Mesothelial cell of epicardium (in vitro differentiated cells): ENCODE results near the gene MRPL37. TPM values are rescaled to one million over a fixed set of nuclear protein-coding genes. Genes with fewer than 3 reads are reported as not detected.

Experiments used
- DNase-seq, 2 experiments: peaks; one replicate each; pipeline ENCODE4 v3.0.0; 2021; ENCODE audit warnings: low spot score in 2 of 2; ENCODE audit not compliant: unreplicated experiment in 2 of 2
- H3K27ac Mint-ChIP-seq: 2 replicates; pipeline ENCODE4 v1.8.0; 2021; ENCODE audit warnings: mixed read lengths
- H3K27me3 Mint-ChIP-seq: 2 replicates; pipeline ENCODE4 v1.8.0; 2021; ENCODE audit warnings: low read depth, mixed read lengths
- H3K36me3 Mint-ChIP-seq: 2 replicates; pipeline ENCODE4 v1.8.0; 2021; ENCODE audit warnings: mixed read lengths
- H3K4me1 Mint-ChIP-seq: 2 replicates; pipeline ENCODE4 v1.8.0; 2021; ENCODE audit warnings: mixed read lengths
- H3K4me3 Mint-ChIP-seq: 2 replicates; pipeline ENCODE4 v1.8.0; 2021; ENCODE audit warnings: mild to moderate bottlenecking, moderate library complexity, mixed read lengths
- H3K9me3 Mint-ChIP-seq: 2 replicates; pipeline ENCODE4 v1.8.0; 2021; ENCODE audit warnings: mixed read lengths
- total RNA-seq: library from RNA; stranded (reverse); gene quantifications from 3 replicates; pipeline ENCODE4 v1.2.1, GENCODE V29; 2021
- TF ChIP-seq, protein P1 (sequence below): fragments of 200-600 bp; sonication (generic); IDR thresholded peaks from one replicate; pipeline ENCODE4 v1.5.0; 2021; ENCODE audit warnings: antibody characterized with exemption; ENCODE audit not compliant: unreplicated experiment

Gene MRPL37
- total RNA-seq, 1 donor from 2014 or later: 56.9 TPM

DNA sequence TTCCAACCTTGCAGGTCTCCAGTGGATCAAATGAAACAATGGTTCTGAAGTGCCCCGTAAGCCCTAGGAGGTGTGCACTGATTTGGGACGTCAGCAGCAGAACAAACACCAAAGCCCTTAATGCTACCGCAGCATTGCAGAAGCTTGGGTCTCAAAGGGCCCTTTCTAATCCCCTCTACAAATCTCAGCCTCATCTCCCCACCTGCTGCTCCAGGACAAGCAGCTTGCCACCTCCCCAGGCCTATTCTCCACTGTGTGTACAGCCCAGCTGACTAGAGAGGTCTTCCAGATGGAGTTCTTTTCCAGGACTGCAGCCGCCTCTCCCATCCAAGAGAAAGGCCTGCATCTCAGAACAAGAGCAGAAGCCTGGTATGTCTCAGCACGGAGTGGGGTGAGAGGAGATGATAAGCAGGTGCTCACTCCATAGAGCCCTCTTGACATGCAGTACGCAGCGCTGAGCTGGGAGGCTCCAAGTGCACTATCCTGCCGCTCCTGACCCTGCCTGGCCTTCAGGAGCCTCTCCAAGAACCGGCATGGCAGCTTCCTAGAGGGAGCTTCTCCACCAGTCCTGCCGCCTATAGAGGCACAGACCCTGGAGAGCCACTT, 46.3 kb downstream of the MRPL37 start:
- TF ChIP-seq, protein P1, sequence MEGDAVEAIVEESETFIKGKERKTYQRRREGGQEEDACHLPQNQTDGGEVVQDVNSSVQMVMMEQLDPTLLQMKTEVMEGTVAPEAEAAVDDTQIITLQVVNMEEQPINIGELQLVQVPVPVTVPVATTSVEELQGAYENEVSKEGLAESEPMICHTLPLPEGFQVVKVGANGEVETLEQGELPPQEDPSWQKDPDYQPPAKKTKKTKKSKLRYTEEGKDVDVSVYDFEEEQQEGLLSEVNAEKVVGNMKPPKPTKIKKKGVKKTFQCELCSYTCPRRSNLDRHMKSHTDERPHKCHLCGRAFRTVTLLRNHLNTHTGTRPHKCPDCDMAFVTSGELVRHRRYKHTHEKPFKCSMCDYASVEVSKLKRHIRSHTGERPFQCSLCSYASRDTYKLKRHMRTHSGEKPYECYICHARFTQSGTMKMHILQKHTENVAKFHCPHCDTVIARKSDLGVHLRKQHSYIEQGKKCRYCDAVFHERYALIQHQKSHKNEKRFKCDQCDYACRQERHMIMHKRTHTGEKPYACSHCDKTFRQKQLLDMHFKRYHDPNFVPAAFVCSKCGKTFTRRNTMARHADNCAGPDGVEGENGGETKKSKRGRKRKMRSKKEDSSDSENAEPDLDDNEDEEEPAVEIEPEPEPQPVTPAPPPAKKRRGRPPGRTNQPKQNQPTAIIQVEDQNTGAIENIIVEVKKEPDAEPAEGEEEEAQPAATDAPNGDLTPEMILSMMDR: no peak
- peak overlapping the region; percentile 61 for H3K27ac Mint-ChIP-seq
- no peaks in the 10 kb centered on the region for H3K4me1 Mint-ChIP-seq
- no peak overlapping the region for H3K4me3 Mint-ChIP-seq
- H3K9me3 Mint-ChIP-seq: no peaks in the 10 kb centered on the region
- H3K36me3 Mint-ChIP-seq: peaks cover 26% of the 10 kb centered on the region
- H3K27me3 Mint-ChIP-seq: no peaks in the 10 kb centered on the region
- DNase-seq: no peak

DNA sequence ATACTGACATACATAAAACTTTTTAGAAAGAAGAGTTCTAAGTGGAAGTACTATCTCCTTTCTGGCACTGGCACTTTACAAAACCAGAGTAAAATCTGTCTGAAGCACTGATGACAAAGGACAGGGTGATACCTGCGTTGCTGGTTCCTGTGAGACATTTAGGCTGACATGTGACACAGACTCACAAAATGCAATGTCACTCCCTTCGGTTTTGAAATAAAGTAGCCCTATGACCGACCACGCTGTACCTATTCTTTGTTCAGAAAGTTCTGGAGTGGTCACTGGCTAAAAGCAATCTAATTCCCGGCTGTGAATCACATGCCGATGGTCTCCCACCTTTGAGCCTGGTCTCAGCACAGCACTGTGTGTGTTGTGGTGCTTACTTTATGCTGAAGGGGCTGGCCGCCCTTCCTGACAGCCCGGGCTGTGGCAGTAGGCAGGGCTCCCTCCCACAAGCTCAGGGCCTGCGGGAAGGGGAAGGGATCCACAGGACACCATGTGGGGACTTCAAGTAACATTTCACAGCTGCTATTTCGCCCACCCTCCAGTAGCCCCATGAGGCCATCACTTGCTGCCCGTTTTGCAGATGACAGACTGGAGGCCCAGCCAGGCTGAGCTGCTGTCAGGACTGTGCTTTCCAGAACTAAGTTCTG, 48.0 kb downstream of the MRPL37 start:
- Mint-ChIP-seq H3K4me1 (no peaks in the 10 kb centered on the region), H3K36me3 (peaks cover 21% of the 10 kb centered on the region), H3K27me3 (no peaks in the 10 kb centered on the region), H3K4me3 (no peak overlapping the region), H3K9me3 (no peaks in the 10 kb centered on the region), H3K27ac (peak overlapping the region; percentile 16)
- TF ChIP-seq, protein P1: no peak
- no peak for DNase-seq

DNA sequence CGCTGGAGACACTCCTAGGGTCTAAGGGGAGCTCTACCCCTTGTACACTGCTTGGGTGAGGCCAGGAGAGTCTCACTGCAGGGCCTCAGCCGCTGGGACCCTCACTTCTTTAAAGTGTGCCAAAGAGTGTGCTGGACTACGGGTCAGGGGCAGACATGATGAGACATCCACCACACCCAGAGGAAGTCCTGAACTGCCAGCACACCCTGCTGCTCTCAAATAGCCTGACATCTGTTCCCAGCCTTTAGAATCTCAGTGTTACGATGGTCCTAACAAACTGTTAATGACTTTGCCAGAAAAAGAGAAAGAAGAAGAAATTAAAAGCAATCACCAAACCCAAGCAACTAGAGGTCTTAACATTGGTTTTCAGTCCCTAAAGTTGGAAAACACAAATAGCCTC, 49.0 kb downstream of the MRPL37 start:
- no peaks in the 10 kb centered on the region for H3K27me3 Mint-ChIP-seq
- H3K27ac Mint-ChIP-seq: no peak overlapping the region
- H3K4me3 Mint-ChIP-seq: no peak overlapping the region
- peaks cover 3% of the 10 kb centered on the region for H3K4me1 Mint-ChIP-seq
- TF ChIP-seq, protein P1: no peak
- H3K36me3 Mint-ChIP-seq: peaks cover 12% of the 10 kb centered on the region
- no peak for DNase-seq
- no peaks in the 10 kb centered on the region for H3K9me3 Mint-ChIP-seq

DNA sequence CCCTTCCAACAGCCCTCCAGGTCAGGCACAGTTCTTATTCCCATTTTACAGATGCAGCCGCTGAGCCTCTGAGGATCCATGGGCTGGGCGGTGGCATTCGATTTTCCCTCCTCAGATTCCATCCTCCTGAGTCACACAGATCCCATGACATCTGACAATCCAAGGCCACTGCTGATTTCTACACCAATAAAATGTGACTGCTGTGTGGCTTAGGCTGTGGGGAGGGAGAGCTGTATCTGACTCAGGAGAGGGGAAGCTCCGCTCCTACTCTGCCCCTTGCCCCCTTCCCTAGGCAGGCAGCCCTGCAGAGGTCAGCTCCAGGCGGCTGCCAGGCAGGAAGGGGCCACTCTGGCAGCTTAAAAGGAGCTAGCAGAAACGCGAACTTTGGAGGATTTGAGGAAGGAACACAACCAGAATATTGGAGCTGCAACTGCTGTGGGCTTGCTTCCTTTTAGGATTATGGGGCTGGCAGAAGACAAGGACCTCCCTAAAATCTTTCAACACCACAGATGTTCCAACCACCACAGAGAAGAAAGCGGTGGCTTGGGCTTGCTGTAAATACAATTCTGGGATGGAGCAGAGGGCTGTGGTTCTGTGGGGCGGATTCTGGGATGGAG, 50.0 kb downstream of the MRPL37 start:
- H3K4me3 Mint-ChIP-seq: no peak overlapping the region
- H3K9me3 Mint-ChIP-seq: no peaks in the 10 kb centered on the region
- TF ChIP-seq, protein P1: no peak
- peaks cover 7% of the 10 kb centered on the region for H3K36me3 Mint-ChIP-seq
- H3K27me3 Mint-ChIP-seq: no peaks in the 10 kb centered on the region
- H3K4me1 Mint-ChIP-seq: peaks cover 8% of the 10 kb centered on the region
- DNase-seq: no peak
- peak overlapping the region; percentile 53 for H3K27ac Mint-ChIP-seq

DNA sequence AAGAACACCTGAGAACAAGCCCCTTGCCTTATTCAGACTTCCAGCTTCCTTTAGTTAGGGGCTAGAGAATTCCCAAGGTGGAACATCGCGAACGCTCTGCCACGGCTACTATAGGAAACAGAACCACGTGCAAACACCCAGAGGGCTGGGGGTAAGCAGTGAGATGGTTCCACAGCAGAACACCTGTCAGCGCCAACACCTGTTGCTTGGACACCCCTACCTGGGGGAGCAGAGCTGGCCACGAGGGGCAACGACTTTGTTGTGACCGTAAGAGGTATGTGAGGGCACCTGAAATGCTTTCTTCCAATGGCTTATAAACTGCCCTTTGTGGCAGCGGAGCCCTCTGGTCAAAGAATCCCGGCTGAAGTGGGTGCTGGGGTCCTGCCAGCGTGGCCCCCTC, 50.7 kb downstream of the MRPL37 start:
- peaks cover 8% of the 10 kb centered on the region for H3K4me1 Mint-ChIP-seq
- DNase-seq: no peak

More for the DNA sequence above, 50.7 kb downstream of the MRPL37 start:
- Mint-ChIP-seq H3K36me3 (peaks cover 7% of the 10 kb centered on the region), H3K27me3 (no peaks in the 10 kb centered on the region), H3K27ac (no peak overlapping the region), H3K9me3 (no peaks in the 10 kb centered on the region), H3K4me3 (no peak overlapping the region)
- TF ChIP-seq, protein P1: no peak
